Osteocyte (in vitro differentiated cells): ENCODE data around the gene HIBADH. TPM values are rescaled to one million over a fixed set of nuclear protein-coding genes. Genes with fewer than 3 reads are reported as not detected.

Experiments
- DNase-seq: peaks from one replicate; pipeline ENCODE4 v3.0.0; 2021; ENCODE audit warnings: mixed read lengths; ENCODE audit not compliant: unreplicated experiment; ENCODE audit errors: extremely low spot score
- H3K27ac Mint-ChIP-seq: one replicate; pipeline ENCODE4 v1.8.0; 2021; ENCODE audit warnings: mild to moderate bottlenecking, mixed read lengths; ENCODE audit not compliant: unreplicated experiment
- H3K27me3 Mint-ChIP-seq: one replicate; pipeline ENCODE4 v1.8.0; 2021; ENCODE audit warnings: mixed read lengths; ENCODE audit not compliant: unreplicated experiment
- H3K36me3 Mint-ChIP-seq: one replicate; pipeline ENCODE4 v1.8.0; 2021; ENCODE audit warnings: mixed read lengths; ENCODE audit not compliant: unreplicated experiment
- H3K4me1 Mint-ChIP-seq: one replicate; pipeline ENCODE4 v1.8.0; 2021; ENCODE audit warnings: mixed read lengths; ENCODE audit not compliant: unreplicated experiment
- H3K4me3 Mint-ChIP-seq: one replicate; pipeline ENCODE4 v1.8.0; 2021; ENCODE audit warnings: mild to moderate bottlenecking, moderate library complexity, mixed read lengths; ENCODE audit not compliant: unreplicated experiment
- H3K9me3 Mint-ChIP-seq: one replicate; pipeline ENCODE4 v1.8.0; 2021; ENCODE audit warnings: mixed read lengths; ENCODE audit not compliant: unreplicated experiment
- CTCF ChIP-seq: fragments of 200-600 bp; sonication (generic); IDR thresholded peaks from 2 replicates; pipeline ENCODE4 v1.5.0; 2021; ENCODE audit warnings: antibody characterized with exemption, mild to moderate bottlenecking, moderate library complexity
- total RNA-seq: library from RNA; stranded (reverse); gene quantifications from 2 replicates; pipeline ENCODE4 v1.2.1, GENCODE V29; 2021

HIBADH gene
- total RNA-seq, 1 donor from 2014 or later: 31.9 TPM

GRCh38 chr7:27533652-27534081, 129.0 kb downstream of the HIBADH start:
- DNase-seq: no peak
- Mint-ChIP-seq H3K27me3 (no peaks in the 10 kb centered on the region), H3K36me3 (peaks cover 28% of the 10 kb centered on the region), H3K4me3 (no peak overlapping the region), H3K4me1 (no peaks in the 10 kb centered on the region), H3K27ac (no peak overlapping the region), H3K9me3 (peaks cover 11% of the 10 kb centered on the region)
- no peak for TF ChIP-seq CTCF

GRCh38 chr7:27532314-27532713, 130.4 kb downstream of the HIBADH start:
- DNase-seq: no peak
- H3K36me3 Mint-ChIP-seq: peaks cover 32% of the 10 kb centered on the region
- no peak overlapping the region for H3K4me3 Mint-ChIP-seq
- no peaks in the 10 kb centered on the region for H3K27me3 Mint-ChIP-seq
- no peaks in the 10 kb centered on the region for H3K4me1 Mint-ChIP-seq
- H3K27ac Mint-ChIP-seq: no peak overlapping the region
- H3K9me3 Mint-ChIP-seq: peaks cover 15% of the 10 kb centered on the region
- TF ChIP-seq CTCF: no peak

- no peak for TF ChIP-seq CTCF
- peaks cover 53% of the 10 kb centered on the region for H3K36me3 Mint-ChIP-seq
- no peaks in the 10 kb centered on the region for H3K4me1 Mint-ChIP-seq
- H3K27me3 Mint-ChIP-seq: no peaks in the 10 kb centered on the region
- H3K9me3 Mint-ChIP-seq: peaks cover 20% of the 10 kb centered on the region
- H3K4me3 Mint-ChIP-seq: no peak overlapping the region
- no peak for DNase-seq
- no peak overlapping the region for H3K27ac Mint-ChIP-seq
Measured at GRCh38 chr7:27527348-27527714, 135.4 kb downstream of the HIBADH start.

- H3K36me3 Mint-ChIP-seq: peaks cover 53% of the 10 kb centered on the region
- peaks cover 20% of the 10 kb centered on the region for H3K9me3 Mint-ChIP-seq
- no peak overlapping the region for H3K27ac Mint-ChIP-seq
Measured at GRCh38 chr7:27526611-27527347, 135.9 kb downstream of the HIBADH start.

More at GRCh38 chr7:27526611-27527347, 135.9 kb downstream of the HIBADH start:
- Mint-ChIP-seq H3K4me3 (no peak overlapping the region), H3K27me3 (no peaks in the 10 kb centered on the region), H3K4me1 (no peaks in the 10 kb centered on the region)
- no peak for DNase-seq
- no peak for TF ChIP-seq CTCF
